GM12878 (cell line): ENCODE results near the gene SLC25A52.

ENCODE experiments used
- BRCA1 ChIP-seq: IDR thresholded peaks from 2 replicates; pipeline ENCODE4 v1.6.1; 2011; ENCODE audit warnings: low read depth, low read length, improper control_type of control experiment
- POLR2A ChIP-seq: IDR thresholded peaks from 2 replicates; pipeline ENCODE4 v1.6.1; 2011; ENCODE audit warnings: low read depth, mild to moderate bottlenecking, low read length

- TF ChIP-seq POLR2A = no peak
- TF ChIP-seq BRCA1 = no peak
Measured at GRCh38 chr18:31774477-31774785, 13.8 kb upstream of the SLC25A52 start.
